GM18508 (cell line): ENCODE results near the gene HSPA1B.
"Not testable (repeated sequence)": the region's sequence is repeated elsewhere in the genome, so short reads cannot be mapped to it uniquely, and the experiment has no call there.

ENCODE experiments used
- ATAC-seq: cut with Tn5 transposase; IDR thresholded peaks from one replicate; pipeline ENCODE4 v1.9.1; 2021; ENCODE audit warnings: moderate number of reproducible peaks; ENCODE audit not compliant: insufficient read depth, unreplicated experiment

HSPA1B gene

GRCh38 chr6:31823592-31824196, 3.8 kb upstream of the HSPA1B start:
- ATAC-seq = not testable (repeated sequence)

- no peak for ATAC-seq
Observed at GRCh38 chr6:31825553-31825952, 2.0 kb upstream of the HSPA1B start.

GRCh38 chr6:31826793-31827285, 699 bp upstream of the HSPA1B start:
- no peak for ATAC-seq

GRCh38 chr6:31829633-31830283, 2.2 kb downstream of the HSPA1B start:
- no peak for ATAC-seq

- ATAC-seq = no peak
Observed at GRCh38 chr6:31830886-31831335, 3.4 kb downstream of the HSPA1B start.

GRCh38 chr6:31831350-31832215, 4.0 kb downstream of the HSPA1B start:
- ATAC-seq = no peak

GRCh38 chr6:31834367-31835250, 7.1 kb downstream of the HSPA1B start:
- no peak for ATAC-seq

GRCh38 chr6:31836047-31836473, 8.5 kb downstream of the HSPA1B start:
- no peak for ATAC-seq

GRCh38 chr6:31836474-31837368, 9.2 kb downstream of the HSPA1B start:
- ATAC-seq = no peak

- no peak for ATAC-seq
Observed at GRCh38 chr6:31837369-31838113, 10.0 kb downstream of the HSPA1B start.

- not testable (repeated sequence) for ATAC-seq
Observed at GRCh38 chr6:31838114-31838553, 10.6 kb downstream of the HSPA1B start.

- no peak for ATAC-seq
Observed at GRCh38 chr6:31838968-31839367, 11.4 kb downstream of the HSPA1B start.

- not testable (repeated sequence) for ATAC-seq
Observed at GRCh38 chr6:31839779-31840126, 12.2 kb downstream of the HSPA1B start.

GRCh38 chr6:31842053-31842452, 14.5 kb downstream of the HSPA1B start:
- ATAC-seq = no peak

- no peak for ATAC-seq
Observed at GRCh38 chr6:31844507-31844906, 17.0 kb downstream of the HSPA1B start.

GRCh38 chr6:31847276-31847978, 19.9 kb downstream of the HSPA1B start:
- no peak for ATAC-seq

- no peak for ATAC-seq
Observed at GRCh38 chr6:31850765-31851484, 23.4 kb downstream of the HSPA1B start.
